Retinal pigment epithelial cell (primary cell): ENCODE data around the gene OPHN1.
"Not testable (repeated sequence)": the region's sequence is repeated elsewhere in the genome, so short reads cannot be mapped to it uniquely, and the experiment has no call there.

Source experiments
- DNase-seq: peaks from one replicate; pipeline ENCODE4 v3.0.0-alpha.2; 2010; ENCODE audit warnings: low read depth
- H3K4me3 ChIP-seq: 2 replicates; pipeline ENCODE4 v1.5.1; 2011; ENCODE audit warnings: mild to moderate bottlenecking, low read length, control low read depth, moderate library complexity
- CTCF ChIP-seq: conservative IDR thresholded peaks from 2 replicates; pipeline ENCODE4 v1.5.1; 2011; ENCODE audit warnings: low read depth, low read length, control low read depth, inconsistent platforms

The OPHN1 gene

GRCh38 chrX:68402094-68402493, 31.2 kb downstream of the OPHN1 start:
- DNase-seq, result no peak

GRCh38 chrX:68398291-68398690, 35.0 kb downstream of the OPHN1 start:
- no peak for TF ChIP-seq CTCF
- H3K4me3 ChIP-seq, result no peak overlapping the region
- no peak for DNase-seq

More at GRCh38 chrX:68402094-68402493, 31.2 kb downstream of the OPHN1 start:
- H3K4me3 ChIP-seq, result no peak overlapping the region
- no peak for TF ChIP-seq CTCF

GRCh38 chrX:68396953-68397352, 36.3 kb downstream of the OPHN1 start:
- TF ChIP-seq CTCF, result no peak
- H3K4me3 ChIP-seq, result no peak overlapping the region
- DNase-seq, result no peak

- DNase-seq, H3K4me3 ChIP-seq: not testable (repeated sequence)
These were observed 43.8 kb downstream of the OPHN1 start for GRCh38 chrX:68389419-68389960.

- no peak overlapping the region for H3K4me3 ChIP-seq
- TF ChIP-seq CTCF, result no peak
- no peak for DNase-seq
These were observed 45.5 kb downstream of the OPHN1 start for GRCh38 chrX:68387776-68388175.

GRCh38 chrX:68383540-68383939, 49.8 kb downstream of the OPHN1 start:
- no peak for TF ChIP-seq CTCF
- no peak for DNase-seq

GRCh38 chrX:68377579-68377978, 55.7 kb downstream of the OPHN1 start:
- not testable (repeated sequence) for DNase-seq, H3K4me3 ChIP-seq

More at GRCh38 chrX:68383540-68383939, 49.8 kb downstream of the OPHN1 start:
- no peak overlapping the region for H3K4me3 ChIP-seq

- no peak overlapping the region for H3K4me3 ChIP-seq
- no peak for TF ChIP-seq CTCF
- no peak for DNase-seq
These were observed 56.9 kb downstream of the OPHN1 start for GRCh38 chrX:68376373-68376772.
